Uterus (tissue), 4 donors: ENCODE data around the gene CFAP74. TPM values are rescaled to one million over a fixed set of nuclear protein-coding genes. Genes with fewer than 3 reads are reported as not detected.
"Not testable (repeated sequence)": the region's sequence is repeated elsewhere in the genome, so short reads cannot be mapped to it uniquely, and the experiment has no call there.

Experiments
- DNase-seq, 2 donors: peaks; one replicate each; pipeline ENCODE4 v3.0.0-alpha.2; 2019 to 2020
- H3K27ac ChIP-seq, 2 donors: fragments of 200-600 bp; sonication (generic); 1 replicate in 1 of 2; 2 replicates in 1 of 2; pipeline ENCODE4 v1.5.1; 2016 to 2018
- H3K27me3 ChIP-seq, 2 donors: fragments of 200-600 bp; sonication (generic); one replicate each; pipeline ENCODE4 v1.5.1; 2018 to 2019; ENCODE audit warnings: control low read depth in 1 of 2
- H3K36me3 ChIP-seq, 2 donors: fragments of 200-600 bp; sonication (generic); one replicate each; pipeline ENCODE4 v1.5.1; 2019; ENCODE audit warnings: control low read depth in 1 of 2
- H3K4me1 ChIP-seq, 2 donors: fragments of 200-600 bp; sonication (generic); one replicate each; pipeline ENCODE4 v1.5.1; 2018 to 2019; ENCODE audit warnings: control low read depth in 1 of 2
- H3K4me3 ChIP-seq, 2 donors: fragments of 200-600 bp; sonication (generic); 1 replicate in 1 of 2; 2 replicates in 1 of 2; pipeline ENCODE4 v1.5.1; 2018 to 2019; ENCODE audit warnings: mild to moderate bottlenecking in 1 of 2
- H3K9me3 ChIP-seq, 2 donors: fragments of 200-600 bp; sonication (generic); one replicate each; pipeline ENCODE4 v1.5.1; 2019; ENCODE audit warnings: control low read depth in 1 of 2
- CTCF ChIP-seq, 4 experiments: fragments of 200-600 bp in 2 of 4; fragments of 450-650 bp in 2 of 4; sonication (generic) in 2 of 4; IDR thresholded peaks; one replicate each; pipeline ENCODE4 v1.5.1; 2016 to 2019; ENCODE audit warnings: antibody characterized with exemption in 4 of 4, mild to moderate bottlenecking in 2 of 4, moderate library complexity in 1 of 4
- POLR2A ChIP-seq, 2 donors: fragments of 450-650 bp; IDR thresholded peaks; one replicate each; pipeline ENCODE4 v1.6.1; 2016; ENCODE audit warnings: antibody characterized with exemption in 2 of 2, mild to moderate bottlenecking in 1 of 2, moderate library complexity in 1 of 2
- intact Hi-C: fragments of 100-400 bp; cut with DNase I; formaldehyde crosslinking; loops from one replicate; pipeline ENCODE4 v1.15.1; 2023; ENCODE audit warnings: low total_unique reads
- total RNA-seq, 4 donors: library from RNA; depleted of rRNA in 3 of 4; stranded (reverse); fragments of >200 nt in 3 of 4; gene quantifications; one replicate each; pipeline versions ENCODE4 v1.1.0 to v1.2.4, GENCODE V29; 2014 to 2023
- donor health status: DM: yes; HTN: yes; CAD: no.

CFAP74 gene
- total RNA-seq, 4 donors from 2014 or later: 0.64 to 1.0 TPM; not detected in 2

DNA sequence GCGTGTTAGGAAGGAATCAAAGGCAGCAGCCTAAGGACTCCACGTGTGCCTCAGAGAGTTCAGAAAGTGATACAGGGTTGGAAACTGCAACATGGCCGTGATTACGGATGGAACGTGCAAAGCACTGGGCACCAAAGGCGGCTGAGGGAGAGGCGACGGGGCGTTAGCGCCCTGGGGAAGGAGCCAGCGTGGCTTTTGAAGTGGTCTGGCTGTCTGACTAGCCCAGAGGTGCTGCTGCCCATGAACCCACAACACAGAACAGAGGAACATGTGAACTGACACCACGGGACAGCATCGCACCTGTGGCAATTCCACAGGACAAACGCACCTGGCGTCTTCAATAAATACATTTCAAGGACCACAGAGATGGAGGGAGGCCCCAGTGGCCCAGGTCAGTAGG is 66.5 kb downstream of the CFAP74 start:
- no peak for DNase-seq
- H3K36me3 ChIP-seq: no peaks in the 10 kb centered on the region
- H3K4me1 ChIP-seq: no peaks in the 10 kb centered on the region
- no peak overlapping the region for H3K4me3 ChIP-seq
- intact Hi-C loops: no loop called here
- no peaks in the 10 kb centered on the region for H3K9me3 ChIP-seq
- no peak overlapping the region for H3K27ac ChIP-seq
- H3K27me3 ChIP-seq: no peaks in the 10 kb centered on the region
- TF ChIP-seq CTCF (IDR thresholded peaks at IDR 0.05): no peak
- TF ChIP-seq POLR2A (IDR thresholded peaks at IDR 0.05): no peak

DNA sequence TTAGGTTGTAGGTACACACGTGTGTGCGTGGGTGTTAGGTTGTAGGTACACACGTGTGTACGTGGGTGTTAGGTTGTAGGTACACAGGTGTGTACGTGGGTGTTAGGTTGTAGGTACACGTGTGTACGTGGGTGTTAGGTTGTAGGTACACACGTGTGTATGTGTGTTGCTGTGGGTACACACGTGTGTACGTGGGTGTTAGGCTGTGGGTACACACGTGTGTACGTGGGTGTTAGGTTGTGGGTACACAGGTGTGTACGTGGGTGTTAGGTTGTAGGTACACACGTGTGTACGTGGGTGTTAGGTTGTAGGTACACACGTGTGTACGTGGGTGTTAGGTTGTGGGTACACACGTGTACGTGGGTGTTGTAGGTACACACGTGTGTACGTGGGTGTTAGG is 68.7 kb downstream of the CFAP74 start:
- H3K27me3 ChIP-seq, H3K4me3 ChIP-seq, H3K36me3 ChIP-seq, H3K4me1 ChIP-seq, intact Hi-C loops, H3K9me3 ChIP-seq, H3K27ac ChIP-seq, DNase-seq: not testable (repeated sequence)

GRCh38 chr1:1929639-1930545 is 73.7 kb downstream of the CFAP74 start:
- H3K4me1 ChIP-seq: no peaks in the 10 kb centered on the region
- no peaks in the 10 kb centered on the region for H3K9me3 ChIP-seq
- TF ChIP-seq CTCF (IDR thresholded peaks at IDR 0.05): no peak
- no peak for TF ChIP-seq POLR2A (IDR thresholded peaks at IDR 0.05)
- H3K36me3 ChIP-seq: no peaks in the 10 kb centered on the region
- DNase-seq: no peak
- intact Hi-C loops: no loop called here
- no peak overlapping the region for H3K27ac ChIP-seq
- H3K27me3 ChIP-seq: no peaks in the 10 kb centered on the region
- H3K4me3 ChIP-seq: no peak overlapping the region

DNA sequence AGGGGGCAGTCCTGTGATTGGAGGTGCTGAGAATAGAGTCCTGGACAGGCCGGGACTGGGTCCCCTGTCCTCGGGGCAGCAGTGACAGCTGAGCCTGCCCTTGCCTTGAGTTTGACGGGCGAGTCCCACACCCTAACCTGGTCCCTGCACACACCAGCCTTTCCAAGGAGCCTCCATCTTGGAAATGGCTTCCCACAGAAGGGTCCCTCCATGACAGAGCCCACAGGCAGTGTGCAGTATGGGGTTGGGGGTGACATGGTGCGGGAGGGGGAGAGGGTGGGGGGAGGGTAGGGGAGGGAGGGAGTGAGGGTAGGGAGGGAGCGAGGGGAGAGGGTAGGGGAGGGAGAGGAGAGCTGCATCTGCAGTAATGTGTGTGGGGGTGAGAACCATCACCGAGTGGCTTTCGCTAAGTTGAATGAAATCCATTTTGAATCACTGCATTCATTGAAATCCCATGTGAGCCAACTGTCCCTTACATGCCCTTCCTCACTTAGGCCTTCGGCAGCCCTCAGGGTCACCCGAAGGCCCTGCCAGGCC is 74.4 kb downstream of the CFAP74 start:
- no peak for TF ChIP-seq POLR2A (IDR thresholded peaks at IDR 0.05)
- TF ChIP-seq CTCF (IDR thresholded peaks at IDR 0.05): no peak
- no peak for DNase-seq
- Histone ChIP-seq H3K27me3 (no peaks in the 10 kb centered on the region), H3K36me3 (no peaks in the 10 kb centered on the region), H3K4me3 (no peak overlapping the region), H3K27ac (no peak overlapping the region), H3K9me3 (no peaks in the 10 kb centered on the region), H3K4me1 (no peaks in the 10 kb centered on the region)
- intact Hi-C loops: no loop called here

- H3K9me3 ChIP-seq: no peaks in the 10 kb centered on the region
- no peak overlapping the region for H3K27ac ChIP-seq
- no peak for DNase-seq
- H3K4me1 ChIP-seq: no peaks in the 10 kb centered on the region
- H3K27me3 ChIP-seq: no peaks in the 10 kb centered on the region
- intact Hi-C loops: no loop called here
- no peaks in the 10 kb centered on the region for H3K36me3 ChIP-seq
- TF ChIP-seq CTCF (IDR thresholded peaks at IDR 0.05) (no peak), POLR2A (IDR thresholded peaks at IDR 0.05) (no peak)
- H3K4me3 ChIP-seq: no peak overlapping the region
Measured at GRCh38 chr1:1928231-1929101, 75.1 kb downstream of the CFAP74 start.
